NCI-H524 treated with DMSO at 0.1 percent for 48 hours (cell line): Measurements from ENCODE around the gene RFXAP.
"Not testable (repeated sequence)": the region's sequence is repeated elsewhere in the genome, so short reads cannot be mapped to it uniquely, and the experiment has no call there.

Experiments
- DNase-seq: peaks from one replicate; lab custom pipeline; 2025; lab: John Stamatoyannopoulos, UW

Gene RFXAP, protein sequence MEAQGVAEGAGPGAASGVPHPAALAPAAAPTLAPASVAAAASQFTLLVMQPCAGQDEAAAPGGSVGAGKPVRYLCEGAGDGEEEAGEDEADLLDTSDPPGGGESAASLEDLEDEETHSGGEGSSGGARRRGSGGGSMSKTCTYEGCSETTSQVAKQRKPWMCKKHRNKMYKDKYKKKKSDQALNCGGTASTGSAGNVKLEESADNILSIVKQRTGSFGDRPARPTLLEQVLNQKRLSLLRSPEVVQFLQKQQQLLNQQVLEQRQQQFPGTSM

DNA sequence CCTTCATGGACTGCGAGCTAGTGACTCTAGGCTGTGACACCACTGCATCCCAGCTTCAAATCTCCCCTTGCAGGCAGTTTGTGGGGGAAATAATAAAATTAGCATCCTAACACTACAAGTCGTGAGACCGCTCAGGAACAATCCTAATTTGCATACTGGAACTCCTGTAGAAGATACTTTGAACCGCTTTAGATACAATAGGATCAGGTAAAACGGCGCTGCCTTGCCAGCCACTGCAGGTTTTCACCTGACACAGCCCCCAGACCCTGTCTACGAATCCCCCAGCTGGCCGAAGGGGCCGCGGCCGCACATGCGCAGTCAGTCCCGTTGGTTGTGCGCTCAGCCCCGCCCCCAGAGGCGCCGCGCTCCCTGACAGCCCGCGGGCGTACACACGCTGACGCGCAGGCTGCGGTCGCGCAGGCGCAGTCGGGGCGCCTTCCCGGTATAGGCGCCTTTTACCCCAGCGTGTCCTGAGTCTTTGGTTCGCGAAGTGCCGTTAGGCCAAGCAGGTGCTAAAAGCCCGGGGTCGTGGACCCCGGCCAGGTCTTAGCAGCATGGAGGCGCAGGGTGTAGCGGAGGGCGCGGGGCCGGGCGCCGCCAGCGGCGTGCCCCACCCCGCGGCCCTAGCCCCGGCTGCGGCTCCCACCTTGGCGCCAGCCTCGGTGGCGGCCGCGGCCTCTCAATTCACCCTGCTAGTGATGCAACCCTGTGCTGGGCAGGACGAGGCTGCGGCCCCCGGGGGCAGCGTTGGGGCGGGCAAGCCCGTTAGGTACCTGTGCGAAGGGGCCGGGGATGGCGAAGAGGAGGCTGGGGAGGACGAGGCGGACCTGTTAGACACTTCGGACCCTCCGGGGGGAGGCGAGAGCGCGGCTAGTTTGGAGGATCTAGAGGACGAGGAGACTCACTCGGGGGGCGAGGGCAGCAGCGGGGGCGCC is at the start of gene RFXAP:
Gene RFXAP, plus strand, starts transcription at position 419 of the 935 bp plus-strand sequence. Its CDS starts 136 bp downstream, at position 555.
- DNase-seq: no peak

DNA sequence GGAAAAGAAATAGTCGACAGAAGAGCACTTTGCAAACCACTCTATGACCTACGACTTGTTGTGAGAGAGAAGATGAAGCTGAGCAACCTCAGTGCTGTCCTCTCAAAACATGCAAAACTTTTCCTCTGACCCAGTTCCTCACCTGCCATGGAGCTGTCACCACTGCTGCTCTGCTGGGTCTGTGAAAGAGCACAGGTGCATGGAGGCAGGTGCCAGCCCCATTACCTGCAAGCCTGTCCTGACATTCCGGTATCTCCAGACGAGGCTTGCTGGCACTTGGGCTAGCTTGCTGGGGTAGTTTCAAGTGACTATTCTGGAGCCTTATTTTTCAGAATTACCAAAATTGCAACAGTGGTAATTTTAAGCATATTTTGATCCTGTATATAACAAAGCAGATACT is 49.5 kb upstream of the RFXAP start:
- DNase-seq: no peak

DNA sequence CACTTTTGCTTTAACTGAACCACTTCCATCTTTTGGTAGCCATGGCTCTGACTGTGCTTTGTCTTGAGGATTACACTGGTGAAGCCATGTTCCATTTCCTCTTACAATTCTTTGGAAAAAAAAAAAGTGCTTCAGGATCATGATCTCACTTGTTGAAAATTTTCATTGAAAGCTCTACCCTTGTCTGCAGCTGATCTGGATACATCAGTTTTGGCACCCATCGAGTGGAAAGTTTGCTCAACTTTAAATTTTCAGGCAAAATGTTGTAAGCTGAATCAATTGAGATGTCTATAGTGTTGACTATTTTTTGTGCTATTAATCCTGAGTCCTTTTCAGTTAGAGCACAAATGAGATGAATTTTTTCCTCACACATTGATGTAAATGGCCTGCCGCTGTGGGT is 48.3 kb upstream of the RFXAP start:
- DNase-seq: no peak

DNA sequence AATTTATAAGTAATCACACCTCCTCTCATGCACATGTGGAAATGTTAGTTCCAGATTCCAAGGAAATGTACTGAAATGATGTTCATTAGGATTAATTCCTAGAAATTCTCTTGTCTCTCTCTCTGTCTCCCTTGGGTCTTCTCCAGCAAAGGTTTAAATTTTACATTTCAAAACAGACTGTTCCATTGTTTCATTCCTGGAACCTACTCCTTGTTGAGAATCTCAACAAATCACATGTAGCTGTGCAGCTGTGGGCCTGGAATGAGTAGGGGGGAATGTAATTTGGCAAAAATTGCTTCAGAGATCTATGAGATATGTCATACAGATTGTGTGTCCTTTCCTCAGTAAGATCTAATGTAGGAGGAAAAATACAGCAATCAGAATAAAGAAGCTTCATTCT is 46.2 kb upstream of the RFXAP start:
- DNase-seq: no peak

DNA sequence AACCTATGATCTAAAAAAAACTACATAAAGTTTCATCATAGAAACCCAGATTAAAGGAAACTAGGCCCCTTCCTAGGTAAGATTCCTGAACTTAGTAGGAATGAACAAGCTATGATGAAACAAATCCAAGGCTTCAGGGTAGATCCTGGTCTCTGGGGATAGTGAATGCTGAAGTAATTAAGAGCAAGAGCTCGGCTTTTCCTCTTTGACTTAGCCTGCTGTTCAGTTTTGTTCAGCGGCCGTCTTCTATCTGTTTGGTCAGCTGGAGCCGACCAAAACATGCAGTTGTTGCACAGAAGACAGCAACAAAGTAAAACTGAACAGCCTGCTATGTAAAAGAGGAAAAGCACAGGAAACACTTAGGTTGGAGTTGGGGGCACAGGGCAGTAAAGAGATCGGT is 44.1 kb upstream of the RFXAP start:
- no peak for DNase-seq

DNA sequence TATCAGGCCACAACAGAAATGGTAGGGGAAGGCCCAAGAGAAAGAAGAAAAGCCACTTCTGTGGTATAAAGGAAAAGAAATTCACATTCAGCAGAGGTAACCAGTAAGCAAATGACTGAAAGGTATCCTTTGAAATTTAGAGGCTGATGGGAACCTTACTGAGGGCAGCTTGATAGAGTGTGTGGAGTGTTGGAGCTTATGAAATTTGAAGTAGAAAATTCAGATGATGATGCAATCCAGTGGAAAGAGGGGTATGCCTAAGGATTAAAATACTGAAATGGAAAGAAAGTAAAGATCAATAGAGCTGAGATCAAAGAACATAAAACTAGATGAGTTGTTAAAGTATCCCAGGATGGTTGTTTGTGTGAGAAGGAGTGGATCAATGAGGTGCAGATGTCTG is 42.8 kb upstream of the RFXAP start:
- DNase-seq: no peak

DNA sequence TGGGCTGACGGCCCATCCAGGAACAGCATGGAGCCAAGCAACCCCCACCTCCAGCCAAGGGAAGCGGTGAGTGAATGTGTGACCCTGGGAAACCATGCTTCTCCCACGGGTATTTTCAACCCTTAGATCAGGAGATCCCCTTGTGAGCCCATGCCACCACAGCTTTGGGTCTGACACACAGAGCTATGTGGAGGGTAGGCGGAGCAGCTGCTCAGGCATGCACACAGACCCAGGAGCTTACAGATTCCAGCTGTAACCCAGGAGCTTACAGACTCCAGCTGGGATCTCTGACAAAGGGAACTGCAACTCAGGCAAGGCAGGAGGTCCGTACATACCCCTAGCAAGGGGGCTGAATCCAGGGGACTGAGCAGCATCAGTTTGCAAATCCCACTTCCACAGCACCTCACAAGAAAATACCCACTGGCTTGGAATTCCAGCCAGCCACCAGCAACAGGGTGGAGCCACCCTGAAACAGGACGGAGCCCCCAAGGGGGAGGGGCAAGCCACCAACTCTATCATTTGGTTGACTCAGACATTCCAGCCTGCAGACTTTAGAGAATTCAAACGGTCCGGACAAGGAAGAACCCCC is 40.8 kb upstream of the RFXAP start:
- no peak for DNase-seq

DNA sequence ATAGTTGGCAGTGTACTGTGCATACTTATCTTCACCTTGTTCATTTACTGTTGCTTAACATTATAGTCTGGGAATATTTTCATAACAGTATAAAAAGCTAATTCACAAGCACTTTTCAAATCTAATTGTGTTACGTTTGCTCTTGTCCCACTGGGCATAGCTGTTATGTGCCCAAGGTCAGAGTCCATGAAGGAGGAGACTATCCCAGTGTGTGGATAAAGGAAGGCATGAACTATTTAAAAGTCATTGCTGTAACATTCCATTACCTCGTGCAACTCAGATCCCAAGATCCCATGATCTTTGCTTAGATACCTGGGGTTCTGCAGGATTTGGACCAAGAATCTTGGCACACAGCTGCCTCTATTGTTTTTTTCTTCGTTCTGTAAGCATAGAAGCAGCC is 35.1 kb upstream of the RFXAP start:
- DNase-seq: no peak

DNA sequence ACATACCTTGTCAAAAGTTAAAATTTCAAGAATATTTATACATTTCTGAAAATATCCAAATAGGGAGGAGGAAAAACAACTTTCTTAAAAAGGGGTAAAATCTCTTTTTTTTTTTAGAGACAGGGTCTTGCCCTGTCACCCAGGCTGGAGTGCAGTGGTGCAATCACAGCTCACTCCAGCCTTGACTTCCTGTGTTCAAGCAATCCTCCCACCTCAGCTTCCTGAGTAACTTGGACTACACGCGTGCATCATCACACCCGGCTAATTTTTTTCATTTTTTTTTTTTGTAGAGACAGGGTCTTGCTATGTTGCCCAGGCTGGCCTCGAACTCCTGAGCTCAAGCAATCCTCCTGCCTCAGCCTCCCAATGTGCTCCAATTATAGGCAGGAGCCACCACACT is 32.8 kb upstream of the RFXAP start:
- DNase-seq: not testable (repeated sequence)

DNA sequence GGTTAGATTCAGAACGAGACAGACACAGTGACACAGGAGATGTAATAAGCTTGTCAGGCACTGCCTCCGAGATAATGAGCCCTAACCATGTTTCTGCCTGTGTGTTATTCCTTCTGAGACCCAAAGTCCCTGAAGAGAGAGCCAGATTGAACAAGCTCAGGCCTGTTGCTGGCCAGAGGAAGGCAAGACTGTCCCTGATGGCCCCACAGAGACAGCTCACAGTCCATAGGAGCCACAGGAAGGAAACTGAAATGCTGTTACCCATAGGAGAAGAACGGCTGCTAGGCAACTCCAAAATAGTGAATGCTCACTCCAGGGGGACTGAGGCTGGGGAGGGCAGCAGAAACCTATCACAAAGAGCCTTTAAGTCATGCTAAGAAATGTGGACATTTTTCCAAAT is 31.8 kb upstream of the RFXAP start:
- no peak for DNase-seq

DNA sequence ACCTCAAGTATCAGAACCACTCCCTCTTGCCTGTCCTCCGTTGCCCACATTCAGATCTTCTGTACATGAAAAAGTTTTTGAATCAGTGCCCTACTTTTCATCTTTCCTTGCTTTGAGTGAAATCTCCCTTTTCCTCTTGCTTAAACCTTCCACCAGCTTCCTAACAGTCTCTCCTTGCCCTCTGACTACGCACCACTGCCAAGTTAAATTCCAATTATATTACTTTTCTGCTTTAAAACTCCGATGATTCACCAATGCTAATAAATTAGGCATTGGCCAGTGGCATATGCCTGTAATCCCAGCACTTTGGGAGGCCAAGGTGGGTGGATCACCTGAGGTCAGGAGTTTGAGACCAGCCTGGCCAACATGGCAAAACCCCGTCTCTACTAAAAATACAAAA is 30.7 kb upstream of the RFXAP start:
- DNase-seq: no peak

DNA sequence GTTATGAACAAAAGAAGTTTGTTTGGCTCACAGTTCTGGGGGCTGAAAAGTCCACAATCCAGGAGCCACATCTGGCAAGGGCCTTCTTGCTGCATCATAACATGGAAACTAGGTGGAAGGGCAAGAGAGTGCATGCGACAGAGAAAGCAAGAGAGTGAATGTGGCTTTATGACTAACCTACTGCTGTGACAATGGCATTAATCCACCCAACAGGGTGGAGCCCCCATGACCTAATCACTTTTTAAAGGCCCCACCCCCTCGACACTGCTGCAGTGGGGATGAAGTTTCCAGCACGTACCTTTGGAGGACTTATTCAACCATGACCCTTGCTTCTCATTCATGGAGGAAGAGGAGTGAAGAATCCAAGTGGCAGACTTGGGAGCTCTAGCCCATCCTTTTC is 30.0 kb upstream of the RFXAP start:
- no peak for DNase-seq

DNA sequence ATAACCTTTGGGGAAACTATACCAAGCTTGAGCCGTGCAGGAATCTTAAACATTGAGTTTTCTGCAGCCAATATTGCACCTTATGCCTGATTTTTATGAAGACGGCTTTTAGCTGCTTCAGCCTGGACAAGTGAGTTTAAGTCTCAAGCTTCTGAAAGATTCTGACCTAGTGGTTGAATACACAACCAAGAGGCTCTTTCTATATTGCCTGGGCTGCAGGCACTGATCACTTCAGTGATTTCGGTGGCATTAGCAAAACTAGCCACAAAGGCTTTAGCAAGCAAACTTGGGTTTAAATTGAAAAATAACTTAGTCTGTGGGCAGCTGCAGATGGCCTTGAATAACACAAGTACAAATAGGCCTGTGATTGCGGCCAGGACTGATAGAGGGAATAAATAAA is 29.3 kb upstream of the RFXAP start:
- no peak for DNase-seq

DNA sequence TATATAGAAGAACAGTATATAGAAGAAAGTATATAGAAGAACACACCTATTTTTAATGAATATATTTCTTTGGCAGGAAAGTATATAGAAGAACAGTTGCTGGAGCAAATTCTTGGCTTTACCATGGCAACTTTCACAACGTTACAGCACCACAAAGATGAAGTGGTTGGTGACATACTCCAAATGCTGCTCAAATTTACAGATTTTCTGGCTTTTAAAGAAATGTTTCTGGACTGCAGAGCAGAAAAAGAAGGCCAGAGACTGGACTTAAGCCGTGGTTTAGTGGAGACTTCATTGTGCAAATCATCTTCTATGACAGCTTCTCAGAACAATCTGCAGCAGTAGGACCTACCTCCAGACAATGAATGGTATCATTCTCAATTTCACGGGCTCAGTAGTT is 24.3 kb upstream of the RFXAP start:
- no peak for DNase-seq

DNA sequence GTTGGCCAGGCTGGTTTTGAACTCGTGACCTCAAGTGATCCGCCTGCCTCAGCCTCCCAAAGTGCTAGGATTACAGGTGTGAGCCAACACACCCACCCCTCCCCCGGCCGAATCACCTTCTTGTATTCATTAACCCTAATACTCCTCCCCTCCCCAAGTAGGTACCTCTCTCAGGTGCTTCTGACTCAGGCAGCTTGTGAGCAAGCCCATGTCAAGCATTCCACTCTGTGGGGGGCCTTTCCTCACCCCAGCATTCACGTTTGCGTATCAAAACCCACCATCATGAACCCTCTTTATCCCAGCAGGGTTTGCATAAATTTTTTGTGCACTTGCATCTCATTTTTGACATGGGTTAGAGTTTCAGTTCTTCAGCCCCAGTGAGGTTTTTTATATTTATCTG is 23.6 kb upstream of the RFXAP start:
- no peak for DNase-seq

DNA sequence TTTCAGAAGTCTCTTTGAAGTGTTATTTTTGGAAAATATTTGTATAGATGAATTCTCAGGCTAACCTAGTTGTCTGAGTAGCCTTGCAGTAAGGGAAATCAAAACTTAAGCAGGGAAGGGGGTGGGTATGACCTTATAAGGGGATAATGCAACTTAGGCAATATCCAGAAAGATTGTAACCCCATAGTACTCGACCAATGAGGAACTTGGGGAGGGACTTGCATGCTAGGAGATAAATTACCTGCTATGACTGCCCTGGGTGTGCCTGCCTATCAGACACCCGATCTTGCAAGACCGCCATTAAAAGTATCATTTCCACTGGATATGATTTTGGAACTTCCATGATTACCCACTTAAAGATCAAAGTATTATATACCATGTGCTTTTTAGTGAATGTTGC is 23.0 kb upstream of the RFXAP start:
- no peak for DNase-seq

DNA sequence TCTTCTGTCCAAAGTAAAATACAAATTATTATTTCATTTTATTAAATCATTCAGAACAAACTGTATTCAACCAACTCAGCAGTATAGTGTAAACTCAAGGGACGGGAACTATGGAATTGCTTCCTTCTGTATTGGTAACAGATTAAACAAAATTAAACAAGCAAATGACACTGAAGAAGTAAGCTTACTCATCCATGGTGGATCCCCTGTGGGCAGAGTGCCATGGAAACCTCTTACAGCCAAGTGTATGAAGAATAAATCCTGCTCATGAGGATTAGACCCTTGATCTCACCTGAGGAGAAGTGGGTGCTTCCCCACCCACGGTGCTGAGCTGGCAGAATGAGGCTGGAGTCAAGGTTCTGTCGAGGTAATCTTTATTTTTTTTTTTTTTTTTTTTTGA is 18.0 kb upstream of the RFXAP start:
- DNase-seq: no peak

DNA sequence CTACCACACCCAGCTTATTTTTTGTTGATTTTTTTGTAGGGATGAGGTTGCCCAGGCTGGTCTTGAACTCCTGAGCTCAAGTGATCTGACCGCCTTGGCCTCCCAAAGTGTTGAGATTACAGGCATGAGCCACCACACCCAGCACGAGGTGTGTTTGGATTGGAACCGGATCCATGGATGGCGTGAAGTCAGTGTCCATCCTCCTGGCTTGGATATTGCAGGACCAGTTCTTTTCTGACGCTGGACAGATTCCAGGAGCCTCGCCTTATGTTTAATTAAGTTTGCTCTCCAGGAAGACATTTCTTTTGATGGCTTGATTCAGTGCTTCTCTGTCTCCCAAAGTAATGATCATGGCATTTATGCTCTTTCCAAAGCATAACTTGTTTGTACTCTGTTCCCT is 14.4 kb upstream of the RFXAP start:
- DNase-seq: no peak

DNA sequence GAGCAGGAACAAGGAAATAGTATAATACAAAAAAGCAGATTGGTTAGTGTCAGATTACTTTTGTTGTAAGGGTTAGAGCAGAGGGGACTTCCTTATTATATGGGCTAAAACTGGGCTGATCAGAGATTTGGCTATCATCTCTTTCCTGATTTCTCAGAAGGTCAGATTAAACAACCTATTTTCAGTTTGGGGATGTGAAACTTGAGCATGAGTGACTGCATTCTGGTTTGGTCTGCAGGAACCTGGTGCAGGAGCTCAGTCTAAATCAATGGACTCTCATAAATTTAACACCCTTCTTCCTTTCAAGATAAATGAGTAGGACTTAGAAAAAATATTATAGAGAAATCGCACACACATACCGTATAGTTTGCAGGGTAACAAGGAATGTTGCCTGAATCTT is 12.9 kb upstream of the RFXAP start:
- DNase-seq: no peak

DNA sequence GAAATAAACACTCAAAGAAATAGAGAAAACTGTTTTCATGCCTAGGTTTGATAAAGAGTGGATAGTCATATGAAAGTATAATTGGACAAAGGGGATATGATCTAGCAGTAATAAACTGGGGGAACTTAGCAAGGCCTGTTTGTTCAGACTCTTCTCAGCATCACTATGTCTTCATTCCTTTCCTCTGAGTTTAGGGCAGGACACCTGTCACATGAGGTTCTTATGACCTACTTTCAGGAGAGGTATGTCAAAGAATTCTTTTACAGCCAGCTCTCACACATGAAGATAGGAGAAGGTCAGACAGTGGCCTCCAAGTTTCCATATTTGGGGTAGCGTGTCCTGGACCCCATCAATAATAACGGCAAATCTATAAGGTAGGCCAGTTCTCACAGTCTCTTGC is 11.4 kb upstream of the RFXAP start:
- DNase-seq: no peak

DNA sequence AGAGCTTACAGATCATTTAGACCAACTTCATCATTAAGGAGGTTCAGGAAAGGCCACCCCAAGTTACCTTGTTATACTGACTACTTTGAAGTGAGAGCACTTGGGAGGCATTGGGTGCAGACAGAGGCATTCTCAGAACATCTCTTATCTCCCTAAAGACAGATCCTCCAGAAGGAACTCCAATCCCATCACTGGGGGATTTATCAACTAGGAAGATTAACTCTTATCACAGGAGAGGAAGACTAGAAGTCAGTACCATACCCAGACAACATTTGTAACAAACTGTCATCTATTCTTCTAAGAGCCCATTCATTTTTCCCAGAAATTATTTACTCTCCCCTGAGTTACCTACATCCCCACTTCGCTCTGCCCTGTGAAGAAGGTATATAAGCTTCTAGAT is 5.8 kb upstream of the RFXAP start:
- DNase-seq: no peak

DNA sequence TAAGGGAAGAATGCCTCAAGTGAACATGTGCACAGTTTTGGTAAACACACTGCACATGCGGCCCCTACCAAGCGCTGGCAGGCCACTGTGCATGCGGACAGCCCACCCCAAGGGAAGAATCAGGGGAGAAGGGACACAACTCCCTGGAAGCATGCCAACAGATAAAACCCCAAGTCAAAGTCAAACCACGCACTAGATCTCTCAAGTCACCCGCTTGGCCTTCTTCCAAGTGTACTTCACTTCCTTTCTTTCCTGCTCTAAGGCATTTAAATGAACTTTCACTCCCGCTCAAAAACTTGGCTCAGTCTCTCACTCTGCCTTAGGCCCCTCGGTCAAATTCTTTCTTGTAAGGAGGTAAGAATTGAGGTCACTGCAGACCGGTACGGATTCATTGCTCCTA is 4.6 kb upstream of the RFXAP start:
- DNase-seq: no peak

DNA sequence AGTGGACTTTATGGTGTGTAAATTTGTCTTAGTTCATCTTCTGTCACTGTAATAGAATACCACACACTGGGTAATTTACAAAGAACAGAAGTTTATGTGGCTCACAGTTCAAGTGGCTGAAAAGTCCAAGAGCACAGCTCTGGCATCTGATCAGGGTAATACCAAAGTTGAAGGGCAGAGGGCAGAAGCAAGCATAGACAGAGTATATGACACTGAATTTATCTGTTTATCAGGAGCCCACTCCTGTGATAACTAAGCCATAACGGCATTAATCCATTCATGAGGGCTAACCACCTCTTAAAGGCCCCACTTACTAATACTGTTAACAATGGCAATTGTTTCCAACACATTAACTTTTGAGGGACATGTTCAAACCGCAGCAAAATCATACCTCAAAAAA is 4.0 kb upstream of the RFXAP start:
- DNase-seq: no peak
